GM19372 (cell line): ENCODE results near the gene OGFOD1.

Source experiments
- ATAC-seq: cut with Tn5 transposase; IDR thresholded peaks from one replicate; pipeline ENCODE4 v1.9.1; 2021; ENCODE audit warnings: mild to moderate bottlenecking, low read depth, moderate library complexity; ENCODE audit not compliant: unreplicated experiment

The OGFOD1 gene

GRCh38 chr16:56450986-56451752 lies at the start of gene OGFOD1, which contains the start of gene NUDT21:
Gene OGFOD1 (plus strand): TSS chr16:56451554. CDS start chr16:56451613, 59 bp downstream.
Gene NUDT21 (minus strand): TSS chr16:56451332. CDS start chr16:56451202, 130 bp downstream.
- peak; percentile 96 for ATAC-seq

- ATAC-seq, result no peak
Measured at GRCh38 chr16:56405977-56406672, 45.2 kb upstream of the OGFOD1 start.

GRCh38 chr16:56408379-56409098 lies 42.8 kb upstream of the OGFOD1 start:
- ATAC-seq, result no peak

- no peak for ATAC-seq
Measured at GRCh38 chr16:56409195-56409594, 42.2 kb upstream of the OGFOD1 start.

GRCh38 chr16:56411123-56411522 lies 40.2 kb upstream of the OGFOD1 start:
- ATAC-seq, result no peak

- ATAC-seq, result no peak
Measured at GRCh38 chr16:56411624-56412023, 39.7 kb upstream of the OGFOD1 start.

- no peak for ATAC-seq
Measured at GRCh38 chr16:56413381-56413780, 38.0 kb upstream of the OGFOD1 start.

GRCh38 chr16:56414366-56414765 lies 37.0 kb upstream of the OGFOD1 start:
- ATAC-seq, result no peak

GRCh38 chr16:56415875-56416274 lies 35.5 kb upstream of the OGFOD1 start:
- no peak for ATAC-seq

GRCh38 chr16:56417138-56417537 lies 34.2 kb upstream of the OGFOD1 start:
- no peak for ATAC-seq

- no peak for ATAC-seq
Measured at GRCh38 chr16:56419740-56420548, 31.4 kb upstream of the OGFOD1 start.

- no peak for ATAC-seq
Measured at GRCh38 chr16:56420613-56421012, 30.7 kb upstream of the OGFOD1 start.

- no peak for ATAC-seq
Measured at GRCh38 chr16:56421313-56421712, 30.0 kb upstream of the OGFOD1 start.

GRCh38 chr16:56421976-56422669 lies 29.2 kb upstream of the OGFOD1 start:
- ATAC-seq, result no peak

GRCh38 chr16:56422896-56423441 lies 28.4 kb upstream of the OGFOD1 start:
- no peak for ATAC-seq

- ATAC-seq, result no peak
Measured at GRCh38 chr16:56423584-56424403, 27.6 kb upstream of the OGFOD1 start.

- ATAC-seq, result no peak
Measured at GRCh38 chr16:56424404-56424764, 27.0 kb upstream of the OGFOD1 start.

- ATAC-seq, result peak; percentile 36
Measured at GRCh38 chr16:56424791-56425438, 26.4 kb upstream of the OGFOD1 start.
